ENCODE data around the gene ARPC5L. TPM values are rescaled to one million over a fixed set of nuclear protein-coding genes. Genes with fewer than 3 reads are reported as not detected.
A peak's percentile ranks its signal among the peaks of the same experiment; 100 is the strongest.

The ARPC5L gene
- total RNA-seq (2011; cell fraction: chromatin; rRNA removed; ENCODE audit: low replicate concordance), result 58.8 and 69.4 TPM in 2 replicates
- total RNA-seq (2011; cell fraction: nucleolus; rRNA removed), result 35.7 and 42.4 TPM in 2 replicates
- total RNA-seq (2011; cell fraction: nucleoplasm; rRNA removed), result 46.7 and 58.8 TPM in 2 replicates
- 63.8 and 64.3 TPM in 2 replicates for total RNA-seq (2014; rRNA removed)
- 56.8 and 63.7 TPM in 2 replicates for total RNA-seq (2014; rRNA removed; fragmentation: Illumina TruSeq; extraction: Trizol)
- 63.9 and 64.1 TPM in 2 replicates for total RNA-seq (2015; rRNA removed; fragmentation: Illumina TruSeq; extraction: Trizol)
- 58.1 and 65.2 TPM in 2 replicates for total RNA-seq (2021)
- 62.9 and 89.7 TPM in 2 replicates for polyA plus RNA-seq (2011; rRNA removed)
- polyA plus RNA-seq (2011; cell fraction: cytosol; rRNA removed), result 44.8 TPM in 2 replicates
- polyA plus RNA-seq (2011; cell fraction: nucleus; rRNA removed), result 26.6 and 32.7 TPM in 2 replicates
- 58.5 and 69.9 TPM in 2 replicates for polyA plus RNA-seq (2012)
- 50.7 and 51.8 TPM in 2 replicates for polyA plus RNA-seq (2014; fragmentation: Illumina TruSeq; extraction: Trizol)
- polyA plus RNA-seq (2014; fragmentation: Nextera tagmentation; extraction: Ambion mirVana), result 10 to 100 TPM; 25.4 to 26.3 TPM
- 111 and 113 TPM in 2 replicates for polyA plus RNA-seq (2014; rRNA removed)
- polyA minus RNA-seq (2011; rRNA and poly(A)+ RNA removed), result 42.7 and 53.5 TPM in 2 replicates
- polyA minus RNA-seq (2011; cell fraction: cytosol; rRNA and poly(A)+ RNA removed), result 15.4 and 22.6 TPM in 2 replicates
- 12.3 and 12.5 TPM in 2 replicates for polyA minus RNA-seq (2011; cell fraction: nucleus; rRNA and poly(A)+ RNA removed)
- Bru-seq, nascent RNA, result percentile 93 among the genes with signal in this experiment
- percentile 88 among the genes with signal in this experiment for BruChase-seq, experiment 1, labeled RNA remaining after a 2-hour chase
- percentile 87 among the genes with signal in this experiment for BruChase-seq, experiment 2, labeled RNA remaining after a 6-hour chase
- long read RNA-seq, experiment 1, transcript ARPC5L-201 (4 exons, 1,325 nt), result major isoform, 338 of 697 reads
- long read RNA-seq, experiment 1, transcript ARPC5L-203 (3 exons, 1,877 nt), result minor isoform, 20 of 697 reads
- long read RNA-seq, experiment 1, transcript ARPC5L-202 (6 exons, 2,507 nt), result minor isoform, 6 of 697 reads
- long read RNA-seq, experiment 1, partial matches to known transcripts, result 319 of 697 reads
- long read RNA-seq, experiment 1, other reads (novel, unspliced or antisense), result 14 of 697 reads
- long read RNA-seq, experiment 2, transcript ARPC5L-201 (4 exons, 1,325 nt), result major isoform, 104 of 145 reads
- long read RNA-seq, experiment 2, partial matches to known transcripts, result 27 of 145 reads
- long read RNA-seq, experiment 2, other reads (novel, unspliced or antisense), result 10 of 145 reads
- long read RNA-seq, experiment 3, transcript ARPC5L-201 (4 exons, 1,325 nt), result major isoform, 73 of 78 reads
- long read RNA-seq, experiment 3, partial matches to known transcripts, result 5 of 78 reads
- long read RNA-seq, experiment 3, other reads (novel, unspliced or antisense), result 0 of 78 reads

GRCh38 chr9:124861342-124862229, at the start of gene ARPC5L, which contains the start of gene RPL35:
TSS of gene ARPC5L (plus strand) at chr9:124862130. CDS start at chr9:124869291, 7,161 bp downstream.
TSS of gene RPL35 (minus strand) at chr9:124861957. CDS start at chr9:124861912, 45 bp downstream.
- Histone ChIP-seq H3K4me1 (replicated peaks in 1 of 2; ENCODE audit: control insufficient read depth in 2 of 2, insufficient read depth in 2 of 2, low read length in 2 of 2) (peaks cover 23 to 42% of the 10 kb centered on the region in 2 experiments), H3K27ac (ENCODE audit: extremely low read depth, low read depth, low read length) (peak within 1 kb of the TSS; percentile 94), H3K9ac (ENCODE audit: insufficient read depth in 1 of 2, low read depth in 2 of 2, low read length in 2 of 2) (peak within 1 kb of the TSS; percentile 97 to 100), H3K4me2 (ENCODE audit: insufficient read depth, low read length) (peak within 1 kb of the TSS; percentile 98), H3K36me3 (ENCODE audit: control insufficient read depth, insufficient read depth, low read length) (peaks cover 54% of the 10 kb centered on the region), H3K4me3 (peak within 1 kb of the TSS; percentile 99), H4K20me1 (replicated peaks; ENCODE audit: control insufficient read depth, insufficient read depth, low read length) (peaks cover 45% of the 10 kb centered on the region), H3K9me1 (ENCODE audit: control insufficient read depth, insufficient read depth, low read length) (peaks cover 15% of the 10 kb centered on the region), H2AFZ (ENCODE audit: low read depth, low read length) (peak within 1 kb of the TSS; percentile 99), H3K27me3 (ENCODE audit: control insufficient read depth in 2 of 2, insufficient read depth in 2 of 2, low read length in 2 of 2) (no peaks in the 10 kb centered on the region), H3K9me3 (replicated peaks; ENCODE audit: control insufficient read depth, insufficient read depth, low read depth, low read length) (no peaks in the 10 kb centered on the region; the same call in 1 of the 2 replicates), H3K79me2 (ENCODE audit: control insufficient read depth, insufficient read depth, low read length) (peaks cover 59% of the 10 kb centered on the region)
- ChIA-PET POLR2A (interaction anchor here (0.6 to 2.9 kb wide), 31 partner anchors 9 to 500 kb away, joined by 3 to 39 read pairs (median 5); partner anchors contain the start of genes NR6A1, SCAI and WDR38), CTCF (ENCODE audit: low intra/inter-chr PET ratio) (no interaction called here)
- ATAC-seq, result peak; percentile 90
- intact Hi-C loops (cut with micrococcal nuclease) (loop anchor here (2.0 kb wide), 1 partner anchor 281 kb away; the partner anchor contains the start of gene SCAI), in situ Hi-C loops (cut with MboI) (loop anchor here (10.0 kb wide), 1 partner anchor 283 kb away; the partner anchor contains the start of gene SCAI)
- DNase-seq (ENCODE audit: extremely low read depth in 1 of 4, low spot score in 3 of 4), result peak; percentile 95 to 99 (median 96)
- under 1% methylated on average over 57 of the region's 92 CpGs for WGBS (ENCODE audit: insufficient coverage, low coverage, missing lambda C conversion rate)
- no peak for FAIRE-seq
- TSS peak; percentile 54 for BruUV-seq (replicated peaks)
- TF ChIP-seq ZNF695 (CRISPR knock-in tag; IDR thresholded peaks at IDR 0.05), result no peak
- 0 out of 2 replicates have a peak, but pooled peaks have one; percentile 82 for TF ChIP-seq ZNF830 (CRISPR knock-in tag; IDR thresholded peaks at IDR 0.05)
- TF ChIP-seq SP1 (CRISPR knock-in tag; IDR thresholded peaks at IDR 0.05), result peak; percentile 100
- no peak for TF ChIP-seq DIDO1 (tag; IDR thresholded peaks at IDR 0.05; ENCODE audit: low read depth)
- no peak for TF ChIP-seq ZNF551 (CRISPR knock-in tag; IDR thresholded peaks at IDR 0.05)
- TF ChIP-seq, protein P1, sequence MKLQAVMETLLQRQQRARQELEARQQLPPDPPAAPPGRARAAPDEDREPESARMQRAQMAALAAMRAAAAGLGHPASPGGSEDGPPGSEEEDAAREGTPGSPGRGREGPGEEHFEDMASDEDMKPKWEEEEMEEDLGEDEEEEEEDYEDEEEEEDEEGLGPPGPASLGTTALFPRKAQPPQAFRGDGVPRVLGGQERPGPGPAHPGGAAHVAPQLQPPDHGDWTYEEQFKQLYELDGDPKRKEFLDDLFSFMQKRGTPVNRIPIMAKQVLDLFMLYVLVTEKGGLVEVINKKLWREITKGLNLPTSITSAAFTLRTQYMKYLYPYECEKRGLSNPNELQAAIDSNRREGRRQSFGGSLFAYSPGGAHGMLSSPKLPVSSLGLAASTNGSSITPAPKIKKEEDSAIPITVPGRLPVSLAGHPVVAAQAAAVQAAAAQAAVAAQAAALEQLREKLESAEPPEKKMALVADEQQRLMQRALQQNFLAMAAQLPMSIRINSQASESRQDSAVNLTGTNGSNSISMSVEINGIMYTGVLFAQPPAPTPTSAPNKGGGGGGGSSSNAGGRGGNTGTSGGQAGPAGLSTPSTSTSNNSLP (IDR thresholded peaks at IDR 0.05; ENCODE audit: borderline replicate concordance, low read depth, low read length), result no peak
- no peak for TF ChIP-seq ZNF347 (CRISPR knock-in tag; IDR thresholded peaks at IDR 0.05; ENCODE audit: low read depth)
- no peak; the same call in 1 of the 2 replicates for TF ChIP-seq NR1H2 (CRISPR knock-in tag; IDR thresholded peaks at IDR 0.05)
- TF ChIP-seq RHOXF2B (CRISPR knock-in tag; conservative IDR thresholded peaks at IDR 0.05), result 0 out of 2 replicates have a peak, but pooled peaks have one; percentile 19
- 0 out of 2 replicates have a peak, but pooled peaks have one; percentile 26 for TF ChIP-seq FOSL1 (tag; conservative IDR thresholded peaks at IDR 0.05)
- TF ChIP-seq TSC22D4 (tag; IDR thresholded peaks at IDR 0.05), result no peak
- TF ChIP-seq POLR3G (IDR thresholded peaks at IDR 0.05; ENCODE audit: extremely low read depth, insufficient read length, insufficient replicate concordance), result no peak
- no peak for TF ChIP-seq ZNF12 (CRISPR knock-in tag; IDR thresholded peaks at IDR 0.05)
